PC-3 (cell line): Measurements from ENCODE around the gene GPR37L1. TPM values are rescaled to one million over a fixed set of nuclear protein-coding genes. Genes with fewer than 3 reads are reported as not detected.
"Not testable (repeated sequence)": the region's sequence is repeated elsewhere in the genome, so short reads cannot be mapped to it uniquely, and the experiment has no call there.

Experiments
- ATAC-seq: fragments of 200-7000 bp; cut with Tn5 transposase; 2 replicates; pipeline ENCODE4 v1.9.1; 2020; ENCODE audit warnings: mild to moderate bottlenecking, moderate library complexity
- BruUV-seq: library from RNA; stranded (reverse); fragments of 400-500 nt; replicated peaks from 2 replicates; lab custom pipeline; 2021; lab: Mats Ljungman, UMichigan
- CTCF ChIA-PET: fragments of 300-600 bp; sonication (Branson Sonifier 250); formaldehyde crosslinking; loops from one replicate; lab custom pipeline; 2022; ENCODE audit warnings: antibody characterized with exemption; lab: Charles Lee
- POLR2A ChIA-PET: fragments of 300-600 bp; sonication (Branson Sonifier 250); formaldehyde crosslinking; loops from one replicate; lab custom pipeline; 2022; ENCODE audit warnings: antibody characterized with exemption; ENCODE audit not compliant: unreplicated experiment; lab: Charles Lee
- DNase-seq: peaks from one replicate; pipeline ENCODE4 v3.0.0-alpha.2; 2015
- H2AFZ ChIP-seq: fragments of 300-600 bp; sonication (generic); 2 replicates; pipeline ENCODE4 v1.6.0; 2016; ENCODE audit warnings: antibody characterized with exemption, low read length
- H3F3A ChIP-seq: fragments of 300-600 bp; sonication (generic); one replicate; pipeline ENCODE4 v1.6.0; 2017; ENCODE audit warnings: antibody characterized with exemption, low read length, control low read depth, mild to moderate bottlenecking; ENCODE audit not compliant: unreplicated experiment
- H3K27ac ChIP-seq: fragments of 300-600 bp; sonication (generic); 2 replicates; pipeline ENCODE4 v1.5.1; 2016; ENCODE audit warnings: mild to moderate bottlenecking, low read length
- H3K27me3 ChIP-seq: fragments of 300-600 bp; sonication (generic); 2 replicates; pipeline ENCODE4 v1.6.1; 2016; ENCODE audit warnings: low read length, mixed read lengths
- H3K36me3 ChIP-seq: fragments of 300-600 bp; sonication (generic); 2 replicates; pipeline ENCODE4 v1.6.1; 2016; ENCODE audit warnings: low read depth, mixed run types, low read length, mixed read lengths
- H3K4me1 ChIP-seq: fragments of 300-600 bp; sonication (generic); 2 replicates; pipeline ENCODE4 v1.5.1; 2016; ENCODE audit warnings: low read length; ENCODE audit not compliant: insufficient read depth
- H3K4me2 ChIP-seq: fragments of 300-600 bp; sonication (generic); 2 replicates; pipeline ENCODE4 v1.6.0; 2016; ENCODE audit warnings: low read length
- H3K4me3 ChIP-seq: fragments of 300-600 bp; sonication (generic); 2 replicates; pipeline ENCODE4 v1.5.1; 2016; ENCODE audit warnings: mild to moderate bottlenecking, low read length, mixed read lengths
- H3K79me2 ChIP-seq: fragments of 300-600 bp; sonication (generic); 2 replicates; pipeline ENCODE4 v1.6.1; 2017; ENCODE audit warnings: low read length, mixed read lengths
- H3K9ac ChIP-seq: fragments of 300-600 bp; sonication (generic); 2 replicates; pipeline ENCODE4 v1.6.0; 2016; ENCODE audit warnings: mild to moderate bottlenecking, low read length
- H3K9me2 ChIP-seq: fragments of 300-600 bp; sonication (generic); replicated peaks from 2 replicates; pipeline ENCODE4 v1.6.1; 2016; ENCODE audit warnings: mixed run types, low read length, mixed read lengths
- H3K9me3 ChIP-seq: fragments of 300-600 bp; sonication (generic); 2 replicates; pipeline ENCODE4 v1.6.1; 2016; ENCODE audit warnings: low read length, mixed read lengths
- H4K20me1 ChIP-seq: fragments of 300-600 bp; sonication (generic); 2 replicates; pipeline ENCODE4 v1.6.1; 2016; ENCODE audit warnings: low read length, mixed read lengths
- EZH2 ChIP-seq: fragments of 300-600 bp; sonication (generic); IDR thresholded peaks from one replicate; pipeline ENCODE4 v1.6.1; 2017; ENCODE audit warnings: antibody characterized with exemption, mild to moderate bottlenecking, low read length; ENCODE audit not compliant: unreplicated experiment
- EZH2phosphoT487 ChIP-seq: fragments of 300-600 bp; sonication (generic); IDR thresholded peaks from 2 replicates; pipeline ENCODE4 v1.6.1; 2018; ENCODE audit warnings: mild to moderate bottlenecking, antibody characterized with exemption, low read length, borderline replicate concordance
- intact Hi-C: fragments of 100-400 bp; cut with micrococcal nuclease; formaldehyde crosslinking; loops from 2 replicates; pipeline ENCODE4 v1.9.0; 2023
- total RNA-seq: library from RNA; depleted of rRNA; stranded (reverse); fragments of >200 nt; gene quantifications from 2 replicates; pipeline ENCODE4 v1.2.3, GENCODE V29; 2014
- TF ChIP-seq, protein P1 (sequence below): fragments of 300-600 bp; sonication (generic); conservative IDR thresholded peaks from 2 replicates; pipeline ENCODE4 v1.5.1; 2017; ENCODE audit warnings: antibody characterized with exemption, low read depth, mild to moderate bottlenecking, low read length

The GPR37L1 gene
- total RNA-seq, 1 experiment from 2014 or later, result 0.04 TPM

DNA sequence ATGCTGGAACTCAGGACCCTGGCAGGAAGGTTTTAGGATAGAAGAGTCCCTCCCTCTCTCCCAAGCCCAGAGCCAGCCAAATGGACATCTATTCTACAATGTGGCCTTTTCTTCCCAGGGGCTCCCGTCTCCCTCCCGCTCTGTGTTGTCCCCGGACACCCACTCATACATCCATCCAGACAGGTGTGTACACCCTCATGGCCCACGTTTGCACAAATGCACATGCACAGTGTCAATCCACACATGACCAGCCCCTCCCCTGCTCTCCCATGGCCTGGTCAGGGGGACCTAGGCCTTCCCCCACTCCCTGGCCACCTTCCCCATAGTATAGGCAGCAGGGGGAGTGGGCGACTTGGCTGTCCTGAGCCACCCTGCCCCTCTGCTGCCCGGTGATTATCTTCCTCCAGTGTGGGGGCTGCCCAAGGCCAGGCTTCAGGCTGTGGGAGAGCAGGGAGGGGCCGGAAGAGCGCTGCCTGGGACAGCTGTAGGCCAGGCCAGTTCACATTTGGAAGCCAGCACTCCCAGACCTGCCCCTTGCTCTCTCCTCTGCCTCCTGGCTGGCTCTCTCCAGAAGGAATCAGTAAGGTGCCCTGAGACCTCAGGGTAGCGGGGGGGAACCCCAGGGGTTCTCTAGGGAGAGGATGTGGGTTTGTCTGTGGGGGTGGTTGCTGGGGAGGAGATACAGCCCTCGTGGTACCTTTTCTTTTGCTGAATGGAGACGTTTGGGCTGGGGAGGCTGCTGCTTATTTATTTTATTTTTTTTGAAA is 41.7 kb downstream of the GPR37L1 start:
- H4K20me1 ChIP-seq, result no peaks in the 10 kb centered on the region
- no peak for ATAC-seq
- H3K4me2 ChIP-seq, result no peak overlapping the region
- H3K4me1 ChIP-seq, result no peaks in the 10 kb centered on the region
- BruUV-seq, result no TSS peak
- H3K27me3 ChIP-seq, result no peaks in the 10 kb centered on the region
- ChIA-PET POLR2A (no interaction called here), CTCF (no interaction called here)
- no peak overlapping the region for H2AFZ ChIP-seq
- no peak for TF ChIP-seq EZH2
- H3F3A ChIP-seq, result no peaks in the 10 kb centered on the region
- intact Hi-C loops, result no loop called here
- no peaks in the 10 kb centered on the region for H3K79me2 ChIP-seq
- no peaks in the 10 kb centered on the region for H3K9me2 ChIP-seq
- H3K9ac ChIP-seq, result no peak overlapping the region
- H3K36me3 ChIP-seq, result no peaks in the 10 kb centered on the region
- H3K27ac ChIP-seq, result no peak overlapping the region
- H3K9me3 ChIP-seq, result no peaks in the 10 kb centered on the region
- no peak overlapping the region for H3K4me3 ChIP-seq
- DNase-seq, result no peak

DNA sequence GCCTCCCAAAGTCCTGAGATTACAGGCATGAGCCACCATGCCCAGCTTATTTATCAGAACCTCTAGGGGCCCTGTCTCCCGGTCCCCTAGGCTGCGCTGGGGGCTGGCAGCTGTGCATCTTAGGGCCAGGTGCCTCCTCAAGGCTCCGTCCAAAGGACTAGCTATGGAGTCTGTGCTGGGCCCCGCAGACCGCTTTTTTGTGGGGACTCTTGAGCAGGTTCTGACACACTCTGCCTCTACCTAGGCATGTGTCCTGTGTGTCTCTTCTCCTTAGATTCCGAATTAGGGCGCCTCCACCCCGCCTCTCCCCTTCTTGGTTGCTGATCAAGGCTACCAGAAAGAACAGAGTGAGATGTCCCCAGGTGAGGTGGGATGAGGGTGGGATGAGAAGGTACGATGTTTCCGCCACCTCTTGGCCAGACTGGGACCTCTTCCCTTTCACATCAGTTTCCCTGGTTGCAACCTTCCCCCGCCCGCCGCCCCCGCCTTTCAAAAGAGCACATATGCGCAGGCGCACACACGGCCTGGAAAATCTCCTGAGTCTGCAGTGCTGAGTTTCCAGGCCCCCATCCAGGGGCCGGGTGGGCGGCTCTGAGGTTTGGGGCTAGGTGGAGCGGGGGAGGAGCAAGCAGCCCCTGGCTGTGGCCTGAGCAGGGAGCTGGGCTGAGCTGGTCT is 42.7 kb downstream of the GPR37L1 start:
- TF ChIP-seq, protein P1, sequence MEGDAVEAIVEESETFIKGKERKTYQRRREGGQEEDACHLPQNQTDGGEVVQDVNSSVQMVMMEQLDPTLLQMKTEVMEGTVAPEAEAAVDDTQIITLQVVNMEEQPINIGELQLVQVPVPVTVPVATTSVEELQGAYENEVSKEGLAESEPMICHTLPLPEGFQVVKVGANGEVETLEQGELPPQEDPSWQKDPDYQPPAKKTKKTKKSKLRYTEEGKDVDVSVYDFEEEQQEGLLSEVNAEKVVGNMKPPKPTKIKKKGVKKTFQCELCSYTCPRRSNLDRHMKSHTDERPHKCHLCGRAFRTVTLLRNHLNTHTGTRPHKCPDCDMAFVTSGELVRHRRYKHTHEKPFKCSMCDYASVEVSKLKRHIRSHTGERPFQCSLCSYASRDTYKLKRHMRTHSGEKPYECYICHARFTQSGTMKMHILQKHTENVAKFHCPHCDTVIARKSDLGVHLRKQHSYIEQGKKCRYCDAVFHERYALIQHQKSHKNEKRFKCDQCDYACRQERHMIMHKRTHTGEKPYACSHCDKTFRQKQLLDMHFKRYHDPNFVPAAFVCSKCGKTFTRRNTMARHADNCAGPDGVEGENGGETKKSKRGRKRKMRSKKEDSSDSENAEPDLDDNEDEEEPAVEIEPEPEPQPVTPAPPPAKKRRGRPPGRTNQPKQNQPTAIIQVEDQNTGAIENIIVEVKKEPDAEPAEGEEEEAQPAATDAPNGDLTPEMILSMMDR, result no peak
- TF ChIP-seq EZH2, result no peak
- no peak for TF ChIP-seq EZH2phosphoT487
- H3K36me3 ChIP-seq, result no peaks in the 10 kb centered on the region
- no peaks in the 10 kb centered on the region for H3K4me1 ChIP-seq
- H3K9me2 ChIP-seq, result no peaks in the 10 kb centered on the region
- intact Hi-C loops, result no loop called here
- no peaks in the 10 kb centered on the region for H3F3A ChIP-seq
- no peak overlapping the region for H2AFZ ChIP-seq
- no peaks in the 10 kb centered on the region for H3K9me3 ChIP-seq
- BruUV-seq, result no TSS peak
- ChIA-PET CTCF (no interaction called here), POLR2A (no interaction called here)
- no peak overlapping the region for H3K9ac ChIP-seq
- H3K4me2 ChIP-seq, result no peak overlapping the region
- H3K79me2 ChIP-seq, result no peaks in the 10 kb centered on the region
- no peak for DNase-seq
- no peaks in the 10 kb centered on the region for H3K27me3 ChIP-seq
- no peak for ATAC-seq
- no peak overlapping the region for H3K27ac ChIP-seq
- H3K4me3 ChIP-seq, result no peak overlapping the region
- no peaks in the 10 kb centered on the region for H4K20me1 ChIP-seq

DNA sequence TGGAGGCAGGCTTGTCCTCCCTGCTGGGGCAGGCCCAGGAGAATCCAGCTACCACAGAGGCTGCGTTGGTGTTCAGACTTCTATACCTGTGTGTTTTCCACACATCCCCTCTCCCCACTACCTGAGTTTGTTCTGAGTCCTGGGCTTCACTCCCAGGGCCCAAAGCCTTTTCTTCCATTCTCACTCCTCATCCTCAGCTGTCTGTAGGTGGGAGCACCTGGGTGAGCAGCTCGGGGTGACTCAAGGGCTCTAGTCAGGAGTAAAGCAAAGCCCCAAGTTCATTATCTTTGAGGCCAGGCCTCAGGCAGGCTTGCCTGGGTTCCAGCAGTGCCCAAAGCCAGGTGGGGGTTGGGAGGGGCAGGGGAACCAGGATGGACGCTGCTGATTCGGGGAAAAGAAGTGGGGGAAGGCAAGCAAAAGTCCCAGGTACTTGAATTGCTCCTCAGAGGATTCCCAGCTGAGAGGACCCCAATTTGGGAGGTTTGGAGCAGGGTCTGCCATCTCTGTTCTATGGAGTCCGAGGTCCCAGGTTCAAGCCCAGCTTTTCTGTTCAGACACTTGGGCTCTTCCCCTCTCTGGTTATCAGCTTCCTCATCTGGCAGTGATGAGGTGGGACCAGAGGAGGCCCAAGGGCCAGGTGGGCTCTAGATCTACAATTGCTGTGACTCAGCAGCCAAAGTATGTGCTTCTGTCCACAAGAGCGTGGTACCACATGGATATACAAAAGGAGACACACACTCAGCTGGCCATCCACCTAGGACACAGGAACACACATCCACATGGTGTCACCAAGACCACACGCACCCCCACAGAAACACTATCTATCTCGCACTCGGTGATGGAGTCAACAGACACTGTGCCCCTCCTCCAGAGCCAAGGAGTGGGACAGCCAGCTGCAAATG is 43.5 kb downstream of the GPR37L1 start:
- H3K4me1 ChIP-seq, result no peaks in the 10 kb centered on the region
- no peaks in the 10 kb centered on the region for H3K9me3 ChIP-seq
- H3K36me3 ChIP-seq, result no peaks in the 10 kb centered on the region
- H4K20me1 ChIP-seq, result no peaks in the 10 kb centered on the region
- TF ChIP-seq, protein P1, result no peak
- TF ChIP-seq EZH2phosphoT487 (no peak), EZH2 (no peak)
- H3K9ac ChIP-seq, result no peak overlapping the region
- H3K9me2 ChIP-seq, result no peaks in the 10 kb centered on the region
- DNase-seq, result no peak
- no TSS peak for BruUV-seq
- no peak overlapping the region for H3K4me3 ChIP-seq
- H3K79me2 ChIP-seq, result no peaks in the 10 kb centered on the region
- H3K27me3 ChIP-seq, result no peaks in the 10 kb centered on the region
- H3K4me2 ChIP-seq, result no peak overlapping the region
- intact Hi-C loops, result no loop called here
- ChIA-PET CTCF (no interaction called here), POLR2A (no interaction called here)
- H3F3A ChIP-seq, result no peaks in the 10 kb centered on the region
- H3K27ac ChIP-seq, result no peak overlapping the region
- no peak overlapping the region for H2AFZ ChIP-seq
- ATAC-seq, result no peak

DNA sequence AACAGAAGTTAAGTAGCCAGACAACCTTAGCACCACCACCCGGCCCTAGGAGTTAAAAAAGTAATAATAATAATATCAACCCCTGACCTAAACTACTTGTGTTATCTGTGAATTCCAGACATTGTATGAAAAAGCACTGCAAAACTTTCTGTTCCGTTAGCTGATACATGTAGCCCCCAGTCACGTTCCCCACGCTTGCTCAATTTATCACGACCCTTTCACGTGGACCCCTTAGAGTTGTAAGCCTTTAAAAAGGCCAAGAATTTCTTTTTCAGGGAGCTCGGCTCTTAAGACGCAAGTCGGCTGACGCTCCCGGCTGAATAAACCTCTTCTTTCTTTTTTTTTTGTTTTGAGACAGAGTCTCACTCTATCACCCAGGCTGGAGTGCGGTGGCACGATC is 44.3 kb downstream of the GPR37L1 start:
- H3K4me3 ChIP-seq, H3K4me2 ChIP-seq, H4K20me1 ChIP-seq, DNase-seq, H3F3A ChIP-seq, H3K9me2 ChIP-seq, H2AFZ ChIP-seq, H3K9me3 ChIP-seq, POLR2A ChIA-PET, ATAC-seq, H3K9ac ChIP-seq, intact Hi-C loops, H3K4me1 ChIP-seq, BruUV-seq, H3K36me3 ChIP-seq, H3K27me3 ChIP-seq, H3K27ac ChIP-seq, CTCF ChIA-PET, H3K79me2 ChIP-seq: not testable (repeated sequence)
